SU-DHL-6 (cell line): ENCODE data around the gene PRKACA.
A peak's percentile ranks its signal among the peaks of the same experiment; 100 is the strongest.

Experiments used
- EZH2phosphoT487 ChIP-seq: fragments of 200-600 bp; sonication (generic), shearing (Covaris generic); conservative IDR thresholded peaks from 2 replicates; pipeline ENCODE4 v1.6.1; 2018; ENCODE audit warnings: mild to moderate bottlenecking, antibody characterized with exemption, low read length, moderate library complexity, mixed read lengths
- TF ChIP-seq, protein P1 (sequence below): fragments of 200-600 bp; sonication (generic); IDR thresholded peaks from one replicate; pipeline ENCODE4 v1.5.1; 2017; ENCODE audit warnings: antibody characterized with exemption, mild to moderate bottlenecking, low read length, moderate library complexity; ENCODE audit not compliant: insufficient read depth, poor library complexity, severe bottlenecking

DNA sequence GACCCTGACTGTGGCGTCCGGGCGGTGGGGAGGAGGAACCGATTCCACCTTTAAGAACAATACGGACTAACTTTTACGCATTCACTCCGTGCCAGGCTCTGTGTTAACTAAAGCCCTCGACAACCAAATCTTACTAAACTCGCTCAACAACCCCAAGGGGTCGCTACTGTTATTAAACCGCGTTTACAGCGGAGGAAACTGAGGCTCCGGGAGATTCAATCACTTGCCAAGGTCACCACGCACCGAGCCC, 28.2 kb downstream of the PRKACA start:
- TF ChIP-seq, protein P1, sequence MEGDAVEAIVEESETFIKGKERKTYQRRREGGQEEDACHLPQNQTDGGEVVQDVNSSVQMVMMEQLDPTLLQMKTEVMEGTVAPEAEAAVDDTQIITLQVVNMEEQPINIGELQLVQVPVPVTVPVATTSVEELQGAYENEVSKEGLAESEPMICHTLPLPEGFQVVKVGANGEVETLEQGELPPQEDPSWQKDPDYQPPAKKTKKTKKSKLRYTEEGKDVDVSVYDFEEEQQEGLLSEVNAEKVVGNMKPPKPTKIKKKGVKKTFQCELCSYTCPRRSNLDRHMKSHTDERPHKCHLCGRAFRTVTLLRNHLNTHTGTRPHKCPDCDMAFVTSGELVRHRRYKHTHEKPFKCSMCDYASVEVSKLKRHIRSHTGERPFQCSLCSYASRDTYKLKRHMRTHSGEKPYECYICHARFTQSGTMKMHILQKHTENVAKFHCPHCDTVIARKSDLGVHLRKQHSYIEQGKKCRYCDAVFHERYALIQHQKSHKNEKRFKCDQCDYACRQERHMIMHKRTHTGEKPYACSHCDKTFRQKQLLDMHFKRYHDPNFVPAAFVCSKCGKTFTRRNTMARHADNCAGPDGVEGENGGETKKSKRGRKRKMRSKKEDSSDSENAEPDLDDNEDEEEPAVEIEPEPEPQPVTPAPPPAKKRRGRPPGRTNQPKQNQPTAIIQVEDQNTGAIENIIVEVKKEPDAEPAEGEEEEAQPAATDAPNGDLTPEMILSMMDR = peak; percentile 58
- TF ChIP-seq EZH2phosphoT487 = no peak
